K562 (cell line): ENCODE data around the gene PGPEP1. TPM values are rescaled to one million over a fixed set of nuclear protein-coding genes. Genes with fewer than 3 reads are reported as not detected.

ENCODE experiments used
- CAMTA2 ChIP-seq: fragments of 250-450 bp; sonication (Bioruptor Pico); conservative IDR thresholded peaks from 2 replicates; pipeline ENCODE4 v1.5.1; 2022
- CHD4 ChIP-seq: fragments of 200-600 bp; sonication (generic); IDR thresholded peaks from 3 replicates; pipeline ENCODE4 v1.6.1; 2012; ENCODE audit warnings: low read depth, mild to moderate bottlenecking, mixed read lengths, low read length, inconsistent platforms; ENCODE audit not compliant: insufficient read depth, insufficient replicate concordance, poor library complexity, severe bottlenecking
- CREM ChIP-seq: IDR thresholded peaks from 2 replicates; pipeline ENCODE4 v1.6.1; 2014; ENCODE audit warnings: antibody characterized with exemption, low read depth
- FOXA3 ChIP-seq, 2 experiments: fragments of 450-650 bp in 1 of 2; sonication (generic) in 1 of 2; formaldehyde crosslinking; IDR thresholded peaks in 1 of 2; conservative IDR thresholded peaks in 1 of 2; 2 replicates each; pipeline versions ENCODE4 v1.4.0 to v1.8.0; 2020 to 2022; ENCODE audit warnings: mild to moderate bottlenecking in 2 of 2, missing genetic modification reagents in 1 of 2
- GTF2F1 ChIP-seq: IDR thresholded peaks from 2 replicates; pipeline ENCODE4 v1.6.1; 2011; ENCODE audit warnings: low read depth, low read length, improper control_type of control experiment
- HLTF ChIP-seq: fragments of 450-650 bp; IDR thresholded peaks from 2 replicates; pipeline ENCODE4 v1.6.1; 2016
- LEF1 ChIP-seq: fragments of 450-650 bp; IDR thresholded peaks from 2 replicates; pipeline ENCODE4 v1.6.1; 2016; ENCODE audit warnings: mild to moderate bottlenecking
- MAFF ChIP-seq: IDR thresholded peaks from 2 replicates; pipeline ENCODE4 v1.6.1; 2012; ENCODE audit warnings: low read length, improper control_type of control experiment
- NCOA4 ChIP-seq: fragments of 450-650 bp; IDR thresholded peaks from 2 replicates; pipeline ENCODE4 v1.6.1; 2018; ENCODE audit warnings: mild to moderate bottlenecking; ENCODE audit not compliant: partially characterized antibody
- NFRKB ChIP-seq: fragments of 450-650 bp; IDR thresholded peaks from 2 replicates; pipeline ENCODE4 v1.6.1; 2016; ENCODE audit warnings: low read depth
- NR4A1 ChIP-seq, 2 experiments: fragments of 250-450 bp in 1 of 2; fragments of 450-650 bp in 1 of 2; sonication (Bioruptor Pico) in 1 of 2; IDR thresholded peaks; 2 replicates each; pipeline versions ENCODE4 v1.4.0 to v1.6.1; 2016 to 2020; ENCODE audit warnings: mild to moderate bottlenecking in 2 of 2, missing compliant biosample characterization in 1 of 2, missing genetic modification characterization in 1 of 2, moderate library complexity in 1 of 2
- PHF20 ChIP-seq: fragments of 450-650 bp; IDR thresholded peaks from 2 replicates; pipeline ENCODE4 v1.6.1; 2018; ENCODE audit not compliant: partially characterized antibody
- POLR2A ChIP-seq: fragments of 450-650 bp; conservative IDR thresholded peaks from 2 replicates; pipeline ENCODE4 v1.6.1; 2016
- RB1 ChIP-seq: fragments of 450-650 bp; IDR thresholded peaks from 2 replicates; pipeline ENCODE4 v1.6.1; 2017; ENCODE audit warnings: low read depth, mild to moderate bottlenecking
- RBFOX2 ChIP-seq: fragments of 200-400 bp; formaldehyde crosslinking; IDR thresholded peaks from 2 replicates; pipeline ENCODE4 v1.6.1; 2017; ENCODE audit warnings: low read depth, mild to moderate bottlenecking, low read length, moderate library complexity
- STAG1 ChIP-seq: sonication (generic); formaldehyde crosslinking; IDR thresholded peaks from 2 replicates; pipeline ENCODE4 v1.5.0; 2020; ENCODE audit warnings: missing genetic modification reagents, borderline replicate concordance
- TAF7 ChIP-seq: fragments of 450-650 bp; IDR thresholded peaks from 2 replicates; pipeline ENCODE4 v1.6.1; 2016; ENCODE audit warnings: missing genetic modification characterization, missing compliant biosample characterization
- TAF9B ChIP-seq: fragments of 450-650 bp; IDR thresholded peaks from 2 replicates; pipeline ENCODE4 v1.6.1; 2018; ENCODE audit warnings: mild to moderate bottlenecking; ENCODE audit not compliant: partially characterized antibody
- USF1 ChIP-seq: sonication (generic); formaldehyde crosslinking; IDR thresholded peaks from 2 replicates; pipeline ENCODE4 v1.9.0; 2022; ENCODE audit warnings: mild to moderate bottlenecking, missing genetic modification reagents
- WHSC1 ChIP-seq: IDR thresholded peaks from one replicate; pipeline ENCODE4 v1.6.1; 2012; ENCODE audit warnings: low read length, control low read depth, inconsistent platforms
- ZKSCAN8 ChIP-seq: fragments of 200-800 bp; sonication (Bioruptor generic); IDR thresholded peaks from 2 replicates; pipeline ENCODE4 v1.6.1; 2016; ENCODE audit warnings: missing genetic modification characterization, missing compliant biosample characterization
- ZNF12 ChIP-seq: sonication (generic); formaldehyde crosslinking; IDR thresholded peaks from 2 replicates; pipeline ENCODE4 v1.4.0; 2020; ENCODE audit warnings: mild to moderate bottlenecking, missing genetic modification reagents
- ZNF134 ChIP-seq: fragments of 250-450 bp; sonication (Bioruptor Pico); conservative IDR thresholded peaks from 2 replicates; pipeline ENCODE4 v1.4.0; 2020
- ZNF280A ChIP-seq: fragments of 450-650 bp; IDR thresholded peaks from 2 replicates; pipeline ENCODE4 v1.6.1; 2018; ENCODE audit warnings: mild to moderate bottlenecking, low read depth; ENCODE audit not compliant: partially characterized antibody
- ZNF551 ChIP-seq: fragments of 250-450 bp; sonication (Bioruptor Pico); IDR thresholded peaks from 2 replicates; pipeline ENCODE4 v1.5.0; 2021; ENCODE audit warnings: mild to moderate bottlenecking, moderate library complexity
- ZNF561 ChIP-seq: fragments of 450-650 bp; formaldehyde crosslinking; conservative IDR thresholded peaks from 2 replicates; pipeline ENCODE4 v1.4.0; 2020; ENCODE audit warnings: mild to moderate bottlenecking, moderate library complexity
- ZNF583 ChIP-seq: fragments of 250-450 bp; sonication (Bioruptor Pico); IDR thresholded peaks from 2 replicates; pipeline ENCODE4 v1.4.0; 2020
- ZNF586 ChIP-seq: fragments of 450-650 bp; formaldehyde crosslinking; conservative IDR thresholded peaks from 2 replicates; pipeline ENCODE4 v1.4.0; 2020; ENCODE audit warnings: mild to moderate bottlenecking, moderate library complexity
- ZNF77 ChIP-seq: fragments of 250-450 bp; sonication (Bioruptor Pico); IDR thresholded peaks from 2 replicates; pipeline ENCODE4 v1.5.0; 2020
- polyA plus RNA-seq, 8 experiments: library from polyadenylated mRNA; depleted of rRNA in 4 of 8; stranded (reverse) in 5 of 8; unstranded in 3 of 8; fragments of >200 nt; fragmentation: Nextera tagmentation in 2 of 8; fragmentation: Illumina TruSeq in 1 of 8; extraction: Ambion mirVana in 2 of 8; extraction: Trizol in 1 of 8; gene quantifications; 2 replicates each; pipeline versions ENCODE4 v1.2.1 to v1.2.3, GENCODE V29; 2011 to 2014; ENCODE audit warnings: inconsistent platforms in 1 of 8, missing spikeins in 1 of 8
- total RNA-seq, 7 experiments: library from RNA; depleted of rRNA in 6 of 7; stranded (reverse); fragments of >200 nt in 6 of 7; fragmentation: Illumina TruSeq in 2 of 7; extraction: Trizol in 2 of 7; gene quantifications; 2 replicates each; pipeline versions ENCODE4 v1.2.1 to v1.2.3, GENCODE V29; 2011 to 2021; ENCODE audit warnings: low replicate concordance in 1 of 7

Gene PGPEP1
- total and polyA plus RNA-seq, 9 of the 15 experiments (the other 6 are each of a cell fraction or from before 2014, with no cell fraction given) = 10.0 to 69.6 (median 33.5) TPM

GRCh38 chr19:18340190-18340989 is at the start of gene PGPEP1 (continued):
- no peak for TF ChIP-seq ZNF280A
- peak; percentile 79 for TF ChIP-seq NCOA4
- peak; percentile 73 for TF ChIP-seq PHF20
- no peak for TF ChIP-seq LEF1
- no peak for TF ChIP-seq NR4A1 (CRISPR knock-in tag; IDR thresholded peaks at IDR 0.05)
- peak; percentile 46; the same call in 1 of the 2 replicates for TF ChIP-seq NR4A1 (tag; IDR thresholded peaks at IDR 0.05)
- no peak for TF ChIP-seq HLTF
- no peak for TF ChIP-seq STAG1 (CRISPR knock-in tag)
- TF ChIP-seq ZNF77 = no peak
- no peak for TF ChIP-seq FOXA3 (CRISPR knock-in tag; conservative IDR thresholded peaks at IDR 0.05 in 1 of 2, IDR thresholded peaks at IDR 0.05 in 1 of 2)
- no peak for TF ChIP-seq TAF9B
- TF ChIP-seq ZNF586 (CRISPR knock-in tag) = no peak
- no peak for TF ChIP-seq MAFF
- peak; percentile 16; the same call in 1 of the 2 replicates for TF ChIP-seq CREM
- no peak for TF ChIP-seq TAF7 (tag)
- TF ChIP-seq GTF2F1 = no peak
- TF ChIP-seq ZNF12 (CRISPR knock-in tag) = 0 out of 2 replicates have a peak, but pooled peaks have one; percentile 23
- no peak for TF ChIP-seq ZNF583 (CRISPR knock-in tag)
- TF ChIP-seq ZKSCAN8 (CRISPR knock-in tag) = no peak
- no peak for TF ChIP-seq ZNF561
- no peak for TF ChIP-seq USF1 (CRISPR knock-in tag)
- TF ChIP-seq RB1 = peak; percentile 84
- no peak for TF ChIP-seq NFRKB
- peak; percentile 96 for TF ChIP-seq CHD4
- TF ChIP-seq ZNF551 = no peak
- peak; percentile 71 for TF ChIP-seq POLR2A
- TF ChIP-seq RBFOX2 = peak; percentile 75
- no peak for TF ChIP-seq ZNF134 (CRISPR knock-in tag)
- 0 out of 2 replicates have a peak, but pooled peaks have one; percentile 52 for TF ChIP-seq CAMTA2 (CRISPR knock-in tag)
- TF ChIP-seq WHSC1 = no peak
